Skin epidermis (tissue), 12 donors: Measurements from ENCODE around the gene SLC12A3.
"Not testable (repeated sequence)": the region's sequence is repeated elsewhere in the genome, so short reads cannot be mapped to it uniquely, and the experiment has no call there.

Experiments used
- H3K27ac ChIP-seq, 21 experiments: fragments of 200-600 bp; sonication (generic) in 11 of 21; one replicate each; pipeline ENCODE4 v1.5.0; 2020; ENCODE audit warnings: mild to moderate bottlenecking in 3 of 21, inconsistent platforms in 2 of 21, moderate library complexity in 2 of 21
- H3K4me3 ChIP-seq, 7 experiments: fragments of 200-600 bp; sonication (generic) in 2 of 7; one replicate each; pipeline ENCODE4 v1.5.0; 2020; ENCODE audit warnings: inconsistent platforms in 2 of 7, mild to moderate bottlenecking in 2 of 7, moderate library complexity in 1 of 7

The SLC12A3 gene

GRCh38 chr16:56884929-56885328, 19.9 kb downstream of the SLC12A3 start:
- H3K4me3 ChIP-seq, H3K27ac ChIP-seq: not testable (repeated sequence)

- Histone ChIP-seq H3K27ac (no peak overlapping the region), H3K4me3 (no peak overlapping the region)
Measured at GRCh38 chr16:56885446-56886162, 20.6 kb downstream of the SLC12A3 start.

GRCh38 chr16:56886296-56886695, 21.3 kb downstream of the SLC12A3 start:
- Histone ChIP-seq H3K27ac (no peak overlapping the region), H3K4me3 (no peak overlapping the region)

GRCh38 chr16:56886826-56887225, 21.8 kb downstream of the SLC12A3 start:
- no peak overlapping the region for H3K4me3 ChIP-seq
- no peak overlapping the region for H3K27ac ChIP-seq

- Histone ChIP-seq H3K4me3 (no peak overlapping the region), H3K27ac (no peak overlapping the region)
Measured at GRCh38 chr16:56888806-56889205, 23.8 kb downstream of the SLC12A3 start.

- H3K4me3 ChIP-seq = no peak overlapping the region
Measured at GRCh38 chr16:56889206-56889605, 24.2 kb downstream of the SLC12A3 start.

GRCh38 chr16:56891685-56892084, 26.7 kb downstream of the SLC12A3 start:
- Histone ChIP-seq H3K27ac (no peak overlapping the region), H3K4me3 (no peak overlapping the region)

More at GRCh38 chr16:56889206-56889605, 24.2 kb downstream of the SLC12A3 start:
- no peak overlapping the region for H3K27ac ChIP-seq

GRCh38 chr16:56892705-56893104, 27.7 kb downstream of the SLC12A3 start:
- no peak overlapping the region for H3K27ac ChIP-seq

GRCh38 chr16:56894331-56894917, 29.4 kb downstream of the SLC12A3 start:
- Histone ChIP-seq H3K27ac (no peak overlapping the region), H3K4me3 (no peak overlapping the region)

More at GRCh38 chr16:56892705-56893104, 27.7 kb downstream of the SLC12A3 start:
- H3K4me3 ChIP-seq = no peak overlapping the region

- Histone ChIP-seq H3K4me3 (no peak overlapping the region), H3K27ac (no peak overlapping the region)
Measured at GRCh38 chr16:56895813-56896212, 30.8 kb downstream of the SLC12A3 start.

GRCh38 chr16:56896244-56896643, 31.2 kb downstream of the SLC12A3 start:
- H3K27ac ChIP-seq = no peak overlapping the region
- no peak overlapping the region for H3K4me3 ChIP-seq

- no peak overlapping the region for H3K4me3 ChIP-seq
- no peak overlapping the region for H3K27ac ChIP-seq
Measured at GRCh38 chr16:56897026-56897799, 32.2 kb downstream of the SLC12A3 start.

- H3K27ac ChIP-seq = no peak overlapping the region
- no peak overlapping the region for H3K4me3 ChIP-seq
Measured at GRCh38 chr16:56898847-56899246, 33.8 kb downstream of the SLC12A3 start.

GRCh38 chr16:56903866-56904265, 38.9 kb downstream of the SLC12A3 start:
- H3K4me3 ChIP-seq = no peak overlapping the region
- no peak overlapping the region for H3K27ac ChIP-seq

- Histone ChIP-seq H3K4me3 (no peak overlapping the region), H3K27ac (no peak overlapping the region)
Measured at GRCh38 chr16:56907401-56907800, 42.4 kb downstream of the SLC12A3 start.

GRCh38 chr16:56909527-56909979, 44.5 kb downstream of the SLC12A3 start:
- peak overlapping the region in 6 of 21 experiments; percentile 19 to 69 (median 54) for H3K27ac ChIP-seq
- H3K4me3 ChIP-seq = no peak overlapping the region

GRCh38 chr16:56910112-56910511, 45.1 kb downstream of the SLC12A3 start:
- no peak overlapping the region for H3K4me3 ChIP-seq
- peak overlapping the region in 9 of 21 experiments; percentile 6 to 69 (median 26) for H3K27ac ChIP-seq

- H3K27ac ChIP-seq = peak overlapping the region in 13 of 21 experiments; percentile 1 to 69 (median 41)
- H3K4me3 ChIP-seq = no peak overlapping the region
Measured at GRCh38 chr16:56910654-56911539, 45.9 kb downstream of the SLC12A3 start.

GRCh38 chr16:56911771-56912571, 47.0 kb downstream of the SLC12A3 start:
- H3K4me3 ChIP-seq = no peak overlapping the region
- H3K27ac ChIP-seq = peak overlapping the region in 11 of 21 experiments; percentile 1 to 69 (median 39)
